OCI-LY7 (cell line): ENCODE measurements around the gene RTL10. TPM values are rescaled to one million over a fixed set of nuclear protein-coding genes. Genes with fewer than 3 reads are reported as not detected.

ENCODE experiments used
- BruUV-seq: library from RNA; stranded (reverse); fragments of 400-500 nt; replicated peaks from 2 replicates; lab custom pipeline; 2021; lab: Mats Ljungman, UMichigan
- CTCF ChIA-PET: fragments of 300-600 bp; sonication (Branson Sonifier 250); formaldehyde crosslinking; loops from one replicate; lab custom pipeline; 2022; ENCODE audit warnings: antibody characterized with exemption; ENCODE audit not compliant: unreplicated experiment; lab: Charles Lee
- POLR2A ChIA-PET: fragments of 300-600 bp; sonication (Branson Sonifier 250); formaldehyde crosslinking; loops from one replicate; lab custom pipeline; 2022; ENCODE audit warnings: antibody characterized with exemption; lab: Charles Lee
- DNase-seq: peaks from one replicate; pipeline ENCODE4 v3.0.0-alpha.2; 2015; ENCODE audit warnings: low spot score
- H2AFZ ChIP-seq: fragments of 200-600 bp; sonication (generic), shearing (Covaris generic); 2 replicates; pipeline ENCODE4 v1.6.1; 2014; ENCODE audit warnings: mild to moderate bottlenecking, antibody characterized with exemption, low read length, moderate library complexity
- H3K27ac ChIP-seq: fragments of 200-600 bp; sonication (generic); 2 replicates; pipeline ENCODE4 v1.5.1; 2014; ENCODE audit warnings: mixed run types, low read depth, mild to moderate bottlenecking, moderate library complexity, low read length, inconsistent platforms; ENCODE audit not compliant: poor library complexity, severe bottlenecking
- H3K36me3 ChIP-seq: fragments of 200-600 bp; sonication (generic); 2 replicates; pipeline ENCODE4 v1.6.1; 2014; ENCODE audit warnings: mild to moderate bottlenecking, antibody characterized with exemption, low read length, moderate library complexity, mixed read lengths; ENCODE audit not compliant: insufficient read depth
- H3K4me1 ChIP-seq: fragments of 200-600 bp; sonication (generic); 2 replicates; pipeline ENCODE4 v1.5.1; 2014; ENCODE audit warnings: mild to moderate bottlenecking, low read length; ENCODE audit not compliant: insufficient read depth, poor library complexity, severe bottlenecking
- H3K4me2 ChIP-seq: fragments of 200-600 bp; sonication (generic); 2 replicates; pipeline ENCODE4 v1.6.1; 2014; ENCODE audit warnings: mild to moderate bottlenecking, low read length
- H3K4me3 ChIP-seq: fragments of 200-600 bp; sonication (generic); 2 replicates; pipeline ENCODE4 v1.5.1; 2014; ENCODE audit warnings: mild to moderate bottlenecking, low read depth, low read length; ENCODE audit not compliant: poor library complexity, severe bottlenecking
- H3K79me2 ChIP-seq: fragments of 200-600 bp; sonication (generic); 2 replicates; pipeline ENCODE4 v1.6.1; 2016; ENCODE audit warnings: low read depth, mild to moderate bottlenecking, low read length, moderate library complexity, mixed read lengths; ENCODE audit not compliant: insufficient read depth
- H3K9me2 ChIP-seq: fragments of 200-600 bp; sonication (generic); 2 replicates; pipeline ENCODE4 v1.6.1; 2016; ENCODE audit warnings: mild to moderate bottlenecking, low read length, mixed read lengths; ENCODE audit not compliant: insufficient read depth
- H3K9me3 ChIP-seq: fragments of 200-600 bp; sonication (generic); 2 replicates; pipeline ENCODE4 v1.6.1; 2014; ENCODE audit warnings: mild to moderate bottlenecking, mixed run types, low read length, mixed read lengths
- H4K20me1 ChIP-seq: fragments of 200-600 bp; sonication (generic); 2 replicates; pipeline ENCODE4 v1.6.1; 2014; ENCODE audit warnings: mild to moderate bottlenecking, antibody characterized with exemption, low read length, moderate library complexity, mixed read lengths; ENCODE audit not compliant: insufficient read depth
- CTCF ChIP-seq: fragments of 200-600 bp; sonication (generic); conservative IDR thresholded peaks from 2 replicates; pipeline ENCODE4 v1.5.1; 2014; ENCODE audit warnings: mild to moderate bottlenecking, antibody characterized with exemption, low read length, moderate library complexity, mixed read lengths
- EZH2phosphoT487 ChIP-seq: fragments of 200-600 bp; sonication (generic); IDR thresholded peaks from 2 replicates; pipeline ENCODE4 v1.6.1; 2018; ENCODE audit warnings: low read depth, borderline replicate concordance, mild to moderate bottlenecking, mixed run types, antibody characterized with exemption, low read length, moderate library complexity, mixed read lengths
- intact Hi-C: fragments of 100-400 bp; cut with micrococcal nuclease; formaldehyde crosslinking; loops from one replicate; pipeline ENCODE4 v1.10.0; 2022; ENCODE audit not compliant: unreplicated experiment
- total RNA-seq, 2 experiments: library from RNA; depleted of rRNA in 1 of 2; stranded (reverse); fragments of >200 nt in 1 of 2; shearing (Covaris generic) in 1 of 2; gene quantifications; 2 replicates each; pipeline ENCODE4 v1.2.3, GENCODE V29; 2014 to 2022

The RTL10 gene
- total RNA-seq, 2 experiments from 2014 or later = 26.2 to 28.2 TPM

DNA sequence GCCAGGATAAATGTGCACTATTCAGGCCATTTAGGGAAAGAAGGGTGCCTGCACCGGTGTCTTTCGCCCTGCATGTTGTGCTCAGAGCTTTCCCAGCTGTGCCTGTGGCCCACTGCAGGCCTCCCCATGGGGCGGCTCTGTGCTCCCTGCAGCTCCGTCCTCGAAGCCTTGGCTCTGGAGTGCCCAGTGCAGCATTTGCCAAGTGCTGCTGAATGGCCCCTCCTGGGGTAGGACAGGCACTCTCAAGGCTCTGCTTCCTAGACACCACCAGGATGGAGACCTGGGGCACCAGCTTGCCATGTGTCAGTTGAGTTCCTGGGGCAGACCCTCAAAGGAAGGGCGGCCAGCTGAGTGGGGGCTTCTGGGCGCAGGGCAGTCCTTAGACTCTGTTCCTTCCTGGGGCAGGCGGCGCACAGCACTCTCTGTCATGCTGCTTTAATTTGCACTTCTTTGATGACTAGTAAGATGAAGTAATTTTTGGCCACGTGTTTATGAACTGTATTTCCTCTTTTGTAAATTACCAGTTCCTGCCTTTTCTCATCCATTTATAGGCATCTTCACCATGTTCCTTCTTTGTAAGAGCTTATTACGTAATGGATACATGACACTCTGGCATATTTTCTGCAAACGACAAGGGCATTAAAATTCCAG, 32.1 kb upstream of the RTL10 start:
- TSS peak; percentile 63 for BruUV-seq

DNA sequence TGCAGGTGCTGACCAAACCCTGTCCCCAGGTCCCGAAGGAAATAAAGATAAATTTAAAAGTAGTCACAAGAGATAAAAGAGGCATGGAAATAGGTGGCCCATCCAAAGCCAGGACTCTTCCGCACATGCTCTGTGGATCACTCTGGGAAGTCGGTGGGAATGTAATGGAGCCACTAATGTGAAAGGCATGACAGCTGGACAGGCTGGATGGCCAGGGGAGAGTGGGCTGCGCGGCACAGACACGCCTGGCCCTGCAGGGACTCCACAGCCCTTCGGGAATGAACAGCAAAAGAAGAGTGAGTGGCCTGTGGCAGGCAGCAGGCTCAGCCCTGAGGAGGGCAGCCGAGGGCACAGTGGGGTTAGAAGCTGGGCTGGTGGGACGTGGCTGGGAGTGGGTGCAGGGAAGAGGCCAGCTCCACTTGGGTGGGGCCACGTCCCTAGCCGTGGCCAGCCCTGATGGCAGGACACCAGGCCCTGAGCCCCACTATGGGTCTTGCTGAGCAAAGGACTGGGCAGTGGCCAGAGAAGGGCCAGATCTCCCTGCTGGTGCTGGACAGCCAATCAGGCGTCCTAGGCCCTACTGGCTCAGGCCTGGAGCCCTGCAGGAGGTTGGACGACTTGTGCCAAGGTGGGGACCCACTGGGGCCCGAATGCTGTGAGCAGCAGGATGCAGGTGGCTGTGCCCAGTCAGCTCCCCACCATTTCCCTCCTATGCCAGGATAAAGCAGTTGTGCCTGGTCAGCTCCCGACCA, 31.3 kb upstream of the RTL10 start:
- CTCF ChIA-PET = interaction anchor here (1.1 to 2.1 kb wide), 4 partner anchors 10 to 155 kb away, joined by 3 to 7 read pairs (median 6); no protein-coding TSS in a partner anchor

More for the DNA sequence above, 32.1 kb upstream of the RTL10 start:
- Histone ChIP-seq H4K20me1 (no peaks in the 10 kb centered on the region), H3K4me1 (peaks cover 69% of the 10 kb centered on the region), H2AFZ (peak overlapping the region; percentile 8; the same call in 1 of the 2 replicates), H3K4me2 (peak overlapping the region; percentile 73), H3K9me2 (no peaks in the 10 kb centered on the region), H3K9me3 (no peaks in the 10 kb centered on the region), H3K4me3 (peak overlapping the region; percentile 45), H3K27ac (peak overlapping the region; percentile 91), H3K36me3 (no peaks in the 10 kb centered on the region), H3K79me2 (peaks cover 31% of the 10 kb centered on the region)
- DNase-seq = peak; percentile 90
- ChIA-PET POLR2A (interaction anchor here (0.8 to 2.2 kb wide), 4 partner anchors 10 to 113 kb away, joined by 3 to 9 read pairs (median 4); partner anchors contain the start of genes GNB1L and RTL10), CTCF (interaction anchor here (1.1 to 2.1 kb wide), 4 partner anchors 10 to 156 kb away, joined by 3 to 7 read pairs (median 6); no protein-coding TSS in a partner anchor)
- no peak for TF ChIP-seq CTCF
- intact Hi-C loops = loop anchor here (2.0 kb wide), 1 partner anchor 56 kb away; no protein-coding TSS in a partner anchor

More for the DNA sequence above, 31.3 kb upstream of the RTL10 start:
- intact Hi-C loops = loop anchor here (2.0 kb wide), 1 partner anchor 57 kb away; no protein-coding TSS in a partner anchor
- TF ChIP-seq CTCF (no peak), EZH2phosphoT487 (no peak)
- Histone ChIP-seq H3K79me2 (peaks cover 31% of the 10 kb centered on the region), H3K4me3 (peak overlapping the region; percentile 45), H3K9me2 (no peaks in the 10 kb centered on the region), H3K27ac (peak overlapping the region; percentile 91), H3K4me2 (peak overlapping the region; percentile 73), H3K4me1 (peaks cover 64% of the 10 kb centered on the region), H2AFZ (peak overlapping the region; percentile 8; the same call in 1 of the 2 replicates), H3K36me3 (no peaks in the 10 kb centered on the region), H4K20me1 (no peaks in the 10 kb centered on the region), H3K9me3 (no peaks in the 10 kb centered on the region)
- BruUV-seq = no TSS peak
- DNase-seq = peak; percentile 33
- POLR2A ChIA-PET = interaction anchor here (0.9 to 2.2 kb wide), 3 partner anchors 11 to 32 kb away, joined by 4 to 9 read pairs (median 4); partner anchors contain the start of genes GNB1L and RTL10
